Measurements from ENCODE around the gene UPB1. TPM values are rescaled to one million over a fixed set of nuclear protein-coding genes. Genes with fewer than 3 reads are reported as not detected.
A peak's percentile ranks its signal among the peaks of the same experiment; 100 is the strongest.

UPB1 gene
- total and polyA plus RNA-seq, 5 experiments from 2014 or later: 0.06 to 0.86 (median 0.51) TPM; not detected in 1

- no peak overlapping the region for H3K27ac Mint-ChIP-seq
- no peak for ATAC-seq
These were observed 15.8 kb downstream of the UPB1 start for GRCh38 chr22:24510637-24511625.

DNA sequence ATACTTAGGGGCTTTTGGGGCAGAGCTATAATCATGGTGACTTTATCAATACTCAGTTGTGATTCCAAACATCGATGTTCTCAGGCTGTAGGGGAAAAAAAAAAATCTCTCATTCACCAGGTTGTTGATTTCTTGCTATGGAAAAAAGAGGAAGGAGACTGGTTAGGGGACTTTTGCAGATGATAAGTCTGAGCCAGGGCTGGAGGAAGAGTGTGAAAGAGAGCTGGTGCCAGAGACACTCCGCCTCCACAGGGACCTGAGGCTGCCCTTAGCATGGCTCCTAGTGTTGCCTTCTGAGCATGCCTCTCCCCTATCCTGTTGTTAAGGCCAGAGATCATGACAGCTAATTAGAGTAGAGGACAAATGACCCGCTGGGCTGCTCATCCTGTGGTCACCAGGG, 16.9 kb downstream of the UPB1 start:
- DNase-seq (no peak), ATAC-seq (no peak)
- peaks cover 0 to 39% (median 2%) of the 10 kb centered on the region in 4 donors for H3K4me1 Mint-ChIP-seq
- peak overlapping the region in 1 of 10 donors; percentile 3 for H3K27ac Mint-ChIP-seq
- no peaks in the 10 kb centered on the region for H3K9me3 Mint-ChIP-seq
- peaks cover 0 to 2% (median 0%) of the 10 kb centered on the region in 5 donors for H3K27me3 Mint-ChIP-seq
- POLR2A ChIA-PET: no interaction called here
- H3K4me3 Mint-ChIP-seq: peak overlapping the region in 1 of 10 donors; percentile 54
- H3K36me3 Mint-ChIP-seq: no peaks in the 10 kb centered on the region

More at GRCh38 chr22:24510637-24511625, 15.8 kb downstream of the UPB1 start:
- Mint-ChIP-seq H3K4me3 (peak overlapping the region in 1 of 10 donors; percentile 39), H3K4me1 (peaks cover 0 to 43% (median 2%) of the 10 kb centered on the region in 4 donors), H3K36me3 (no peaks in the 10 kb centered on the region), H3K27me3 (peaks cover 0 to 2% (median 0%) of the 10 kb centered on the region in 5 donors), H3K9me3 (no peaks in the 10 kb centered on the region)
- POLR2A ChIA-PET: no interaction called here
- no peak for DNase-seq

DNA sequence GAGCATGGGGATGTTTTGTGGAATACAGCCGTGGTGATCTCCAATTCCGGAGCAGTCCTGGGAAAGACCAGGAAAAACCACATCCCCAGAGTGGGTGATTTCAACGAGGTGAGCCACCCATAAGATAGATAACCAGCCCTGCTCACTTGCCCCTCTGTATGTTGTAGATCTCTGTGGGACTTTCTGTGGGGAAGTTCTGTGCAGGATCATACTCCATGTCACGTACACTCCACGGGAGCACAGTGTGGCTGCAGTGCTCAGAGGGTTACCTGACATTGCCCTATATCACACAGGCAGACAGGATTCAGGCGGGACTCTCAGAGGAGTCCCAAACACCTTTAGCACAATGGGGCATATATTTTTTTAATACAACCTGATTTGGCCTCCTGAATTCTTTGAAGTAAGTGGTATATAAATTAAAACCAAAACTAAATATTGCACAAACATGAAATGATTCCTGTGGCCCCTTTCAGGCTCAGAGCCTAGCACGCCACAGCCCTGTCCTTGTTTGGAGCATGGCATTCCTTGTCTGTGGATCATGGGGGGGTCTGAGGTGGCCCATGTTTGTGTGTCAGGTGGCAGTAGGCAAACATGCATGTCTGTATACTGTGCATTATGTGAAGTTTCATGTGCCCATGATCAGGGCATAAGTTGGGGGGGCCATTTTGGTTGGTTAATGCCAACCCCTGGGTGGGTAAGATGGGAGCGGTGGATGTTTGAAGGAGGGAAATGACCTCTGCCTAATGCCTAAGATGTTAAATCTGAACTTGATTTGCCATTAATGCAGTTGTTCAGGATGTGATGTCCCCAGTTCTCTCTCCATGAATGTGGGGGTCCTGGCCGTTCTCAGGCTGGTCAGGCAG, 18.5 kb downstream of the UPB1 start:
- peaks cover 0 to 3% (median 0%) of the 10 kb centered on the region in 5 donors for H3K27me3 Mint-ChIP-seq
- DNase-seq (no peak), ATAC-seq (no peak)
- H3K4me3 Mint-ChIP-seq: no peak overlapping the region
- POLR2A ChIA-PET: interaction anchor here (0.6 kb wide), 1 partner anchor 9 kb away, joined by 3 read pairs; no protein-coding TSS in a partner anchor
- H3K27ac Mint-ChIP-seq: no peak overlapping the region
- no peaks in the 10 kb centered on the region for H3K36me3 Mint-ChIP-seq
- H3K9me3 Mint-ChIP-seq: no peaks in the 10 kb centered on the region
- H3K4me1 Mint-ChIP-seq: peaks cover 0 to 33% (median 2%) of the 10 kb centered on the region in 4 donors

DNA sequence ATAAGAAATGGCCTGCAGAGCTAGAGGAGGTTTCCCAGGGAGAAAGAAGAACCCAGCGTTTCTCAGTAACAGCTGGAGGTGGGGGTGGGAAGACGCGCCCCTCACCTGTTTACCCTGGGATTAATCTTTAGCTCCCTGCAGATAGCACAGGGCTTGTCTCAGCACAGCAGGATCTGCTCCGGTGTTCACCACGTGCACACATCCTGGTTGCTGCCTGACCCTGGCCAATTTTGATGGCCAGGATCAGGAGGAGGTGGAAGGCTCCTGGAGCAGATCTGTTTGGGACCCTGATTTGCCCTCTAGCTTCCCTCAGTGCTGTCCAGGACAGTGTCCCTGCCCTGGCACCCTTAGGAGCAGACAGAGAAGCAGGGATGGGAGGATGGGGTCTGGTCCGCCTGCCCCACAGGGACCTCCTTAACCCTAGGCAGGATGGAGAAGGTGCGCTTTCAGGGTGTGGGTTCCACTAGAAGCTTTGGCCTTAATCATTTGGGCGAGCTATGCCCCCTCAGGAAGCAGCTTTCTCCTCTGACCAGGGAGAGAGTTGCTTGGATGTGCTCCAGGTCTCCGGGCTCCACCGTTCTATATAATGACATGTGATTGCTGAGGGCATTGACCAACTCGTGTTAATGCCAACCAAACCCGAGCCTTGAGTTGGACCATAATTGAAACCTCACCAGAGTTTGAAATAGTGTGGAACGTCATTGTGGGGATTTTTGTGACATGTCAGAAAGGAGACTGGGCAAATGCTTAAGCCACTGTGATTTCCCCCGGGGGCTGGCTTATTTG, 19.3 kb downstream of the UPB1 start:
- H3K4me3 Mint-ChIP-seq: no peak overlapping the region
- POLR2A ChIA-PET: interaction anchor here (0.6 kb wide), 1 partner anchor 10 kb away, joined by 3 read pairs; no protein-coding TSS in a partner anchor
- DNase-seq (no peak), ATAC-seq (no peak)
- H3K9me3 Mint-ChIP-seq: no peaks in the 10 kb centered on the region
- H3K27ac Mint-ChIP-seq: peak overlapping the region in 1 of 10 donors; percentile 47
- H3K36me3 Mint-ChIP-seq: no peaks in the 10 kb centered on the region
- H3K27me3 Mint-ChIP-seq: peaks cover 0 to 4% (median 0%) of the 10 kb centered on the region in 5 donors
- peaks cover 0 to 33% (median 2%) of the 10 kb centered on the region in 4 donors for H3K4me1 Mint-ChIP-seq

- H3K4me3 Mint-ChIP-seq: no peak overlapping the region
- H3K9me3 Mint-ChIP-seq: no peaks in the 10 kb centered on the region
- no peak for DNase-seq
- no peak for ATAC-seq
- peaks cover 0 to 4% (median 0%) of the 10 kb centered on the region in 5 donors for H3K27me3 Mint-ChIP-seq
- H3K36me3 Mint-ChIP-seq: no peaks in the 10 kb centered on the region
- H3K4me1 Mint-ChIP-seq: peaks cover 0 to 30% (median 2%) of the 10 kb centered on the region in 4 donors
- POLR2A ChIA-PET: no interaction called here
- peak overlapping the region in 1 of 10 donors; percentile 47 for H3K27ac Mint-ChIP-seq
These were observed 19.9 kb downstream of the UPB1 start for GRCh38 chr22:24515027-24515338.

DNA sequence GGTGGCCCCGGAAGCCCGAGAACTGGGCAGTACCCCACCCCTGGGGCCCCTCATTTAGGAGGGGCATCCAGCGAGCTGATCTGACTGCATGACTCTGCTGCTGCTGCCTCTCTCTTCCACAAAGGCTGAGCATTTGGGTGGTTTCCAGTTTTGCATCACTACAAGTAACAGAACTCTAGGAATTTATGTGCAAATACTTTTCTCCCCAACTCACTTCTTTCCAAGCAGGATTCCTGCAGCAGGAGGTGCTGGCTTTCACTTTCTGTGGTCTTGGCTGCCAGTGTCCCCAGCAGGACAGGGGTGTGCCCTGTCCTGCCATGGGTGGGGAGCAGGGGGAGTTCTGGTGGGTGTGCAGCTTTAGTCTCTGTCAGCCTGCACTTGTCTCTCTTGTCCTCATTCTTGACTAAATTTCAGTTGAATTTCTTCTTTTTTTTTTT, 21.2 kb downstream of the UPB1 start:
- ATAC-seq: no peak
- H3K4me1 Mint-ChIP-seq: peaks cover 0 to 18% (median under 1%) of the 10 kb centered on the region in 4 donors
- H3K27me3 Mint-ChIP-seq: peaks cover 0 to 6% (median 0%) of the 10 kb centered on the region in 5 donors
- H3K36me3 Mint-ChIP-seq: no peaks in the 10 kb centered on the region
- H3K4me3 Mint-ChIP-seq: no peak overlapping the region
- no peak for DNase-seq
- no peak overlapping the region for H3K27ac Mint-ChIP-seq
- POLR2A ChIA-PET: interaction anchor here (0.7 kb wide), 1 partner anchor 36 kb away, joined by 3 read pairs; no protein-coding TSS in a partner anchor
- H3K9me3 Mint-ChIP-seq: no peaks in the 10 kb centered on the region

DNA sequence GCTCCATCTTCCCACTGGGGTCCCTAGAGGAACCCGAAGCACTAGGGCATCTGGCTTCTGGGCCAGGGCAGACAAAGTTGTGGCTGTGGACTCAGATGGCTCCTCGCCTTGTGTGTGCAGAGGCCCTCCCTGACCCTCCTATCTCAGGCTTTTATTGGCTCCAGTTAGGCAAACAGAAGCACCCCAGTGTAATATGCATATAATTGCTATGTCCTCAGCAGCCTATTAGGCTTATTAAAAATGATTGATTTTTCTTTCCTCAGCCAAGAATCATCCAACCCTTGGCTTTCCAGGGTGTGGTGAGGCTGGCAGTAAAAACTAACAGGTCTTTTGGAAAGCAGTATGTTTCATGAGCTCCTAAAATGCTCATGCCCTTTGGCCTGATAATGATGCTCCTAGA, 22.3 kb downstream of the UPB1 start:
- POLR2A ChIA-PET: no interaction called here
- H3K4me1 Mint-ChIP-seq: peaks cover 4 to 18% (median 6%) of the 10 kb centered on the region in 4 donors
- no peaks in the 10 kb centered on the region for H3K36me3 Mint-ChIP-seq
- peak overlapping the region in 2 of 10 donors; percentile 17 to 51 for H3K27ac Mint-ChIP-seq
- peaks cover 0 to 6% (median 0%) of the 10 kb centered on the region in 5 donors for H3K27me3 Mint-ChIP-seq
- ATAC-seq (no peak), DNase-seq (no peak)
- H3K4me3 Mint-ChIP-seq: no peak overlapping the region
- H3K9me3 Mint-ChIP-seq: no peaks in the 10 kb centered on the region

DNA sequence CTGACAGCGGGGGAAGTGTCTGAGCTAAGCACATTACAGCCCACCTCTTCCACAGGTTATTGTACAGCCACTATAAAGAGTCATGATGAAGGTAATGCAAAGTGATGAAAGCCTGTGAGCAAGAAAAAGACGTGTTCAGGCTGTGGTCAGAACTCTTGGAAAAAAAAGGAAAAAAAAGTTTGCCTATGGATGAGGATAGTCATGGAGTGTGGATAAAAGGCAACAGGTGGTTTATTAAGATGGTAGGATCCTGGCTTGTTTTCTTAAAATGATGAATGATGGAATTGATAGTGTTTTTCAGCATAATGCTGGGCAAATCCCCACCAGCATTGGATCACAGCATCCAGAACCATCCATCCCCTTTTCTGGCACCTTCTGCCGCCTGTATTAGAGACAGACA, 23.1 kb downstream of the UPB1 start:
- no peak overlapping the region for H3K27ac Mint-ChIP-seq
- no peak overlapping the region for H3K4me3 Mint-ChIP-seq
- POLR2A ChIA-PET: no interaction called here
- ATAC-seq (no peak), DNase-seq (no peak)
- H3K36me3 Mint-ChIP-seq: no peaks in the 10 kb centered on the region
- no peaks in the 10 kb centered on the region for H3K9me3 Mint-ChIP-seq
- H3K4me1 Mint-ChIP-seq: peaks cover 4 to 12% (median 6%) of the 10 kb centered on the region in 4 donors
- H3K27me3 Mint-ChIP-seq: peaks cover 0 to 6% (median 0%) of the 10 kb centered on the region in 5 donors

- DNase-seq: no peak
- Mint-ChIP-seq H3K27ac (no peak overlapping the region), H3K9me3 (no peaks in the 10 kb centered on the region), H3K27me3 (peaks cover 0 to 6% (median 0%) of the 10 kb centered on the region in 5 donors), H3K4me1 (peaks cover 4 to 12% (median 6%) of the 10 kb centered on the region in 4 donors), H3K4me3 (no peak overlapping the region), H3K36me3 (no peaks in the 10 kb centered on the region)
- POLR2A ChIA-PET: no interaction called here
- no peak for ATAC-seq
These were observed 23.8 kb downstream of the UPB1 start for GRCh38 chr22:24518771-24519485.

GRCh38 chr22:24519496-24519895, 24.4 kb downstream of the UPB1 start:
- peaks cover 4 to 12% (median 6%) of the 10 kb centered on the region in 4 donors for H3K4me1 Mint-ChIP-seq
- no peak overlapping the region for H3K4me3 Mint-ChIP-seq
- peaks cover 0 to 6% (median 0%) of the 10 kb centered on the region in 5 donors for H3K27me3 Mint-ChIP-seq
- H3K36me3 Mint-ChIP-seq: no peaks in the 10 kb centered on the region
- no peak for DNase-seq
- POLR2A ChIA-PET: no interaction called here
- H3K27ac Mint-ChIP-seq: peak overlapping the region in 1 of 10 donors; percentile 5
- H3K9me3 Mint-ChIP-seq: no peaks in the 10 kb centered on the region
- no peak for ATAC-seq

DNA sequence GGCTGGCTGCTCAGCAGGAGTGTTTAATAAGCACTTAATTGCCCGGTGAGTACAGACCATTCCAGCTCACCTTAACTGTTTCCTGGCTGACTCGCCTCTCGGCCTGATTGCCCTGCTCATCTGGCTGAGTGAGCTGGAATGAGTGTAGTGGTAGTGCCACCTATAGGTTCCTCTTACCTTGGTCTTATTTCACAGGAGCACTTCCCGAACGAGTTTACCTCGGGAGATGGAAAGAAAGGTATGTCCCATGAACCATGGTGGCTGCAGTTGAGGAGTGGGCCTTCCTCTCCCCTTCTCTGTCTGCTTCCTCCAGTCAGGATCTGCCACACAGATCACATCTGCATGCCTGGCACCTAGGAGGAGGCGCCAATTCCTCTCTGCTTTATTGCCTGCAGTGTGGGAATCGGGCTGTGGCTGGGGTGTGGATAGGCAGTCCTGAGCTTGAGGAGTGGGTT, 26.7 kb downstream of the UPB1 start:
- H3K9me3 Mint-ChIP-seq: no peaks in the 10 kb centered on the region
- POLR2A ChIA-PET: interaction anchor here (1.2 kb wide), 1 partner anchor 98 kb away, joined by 4 read pairs; no protein-coding TSS in a partner anchor
- peak in 3 of 10 donors; percentile 11 to 34 (median 31) for DNase-seq

More for the DNA sequence above, 26.7 kb downstream of the UPB1 start:
- ATAC-seq: peak; percentile 33 to 45
- Mint-ChIP-seq H3K4me3 (no peak overlapping the region), H3K4me1 (peaks cover 5 to 11% (median 9%) of the 10 kb centered on the region in 4 donors), H3K36me3 (no peaks in the 10 kb centered on the region), H3K27ac (peak overlapping the region in 1 of 10 donors; percentile 31), H3K27me3 (peaks cover 0 to 6% (median 0%) of the 10 kb centered on the region in 5 donors)
